ENCODE results near the gene ARHGAP23. TPM values are rescaled to one million over a fixed set of nuclear protein-coding genes. Genes with fewer than 3 reads are reported as not detected.

ARHGAP23 gene
- total RNA-seq, 1 experiment from 2014 or later, result 83.5 TPM

DNA sequence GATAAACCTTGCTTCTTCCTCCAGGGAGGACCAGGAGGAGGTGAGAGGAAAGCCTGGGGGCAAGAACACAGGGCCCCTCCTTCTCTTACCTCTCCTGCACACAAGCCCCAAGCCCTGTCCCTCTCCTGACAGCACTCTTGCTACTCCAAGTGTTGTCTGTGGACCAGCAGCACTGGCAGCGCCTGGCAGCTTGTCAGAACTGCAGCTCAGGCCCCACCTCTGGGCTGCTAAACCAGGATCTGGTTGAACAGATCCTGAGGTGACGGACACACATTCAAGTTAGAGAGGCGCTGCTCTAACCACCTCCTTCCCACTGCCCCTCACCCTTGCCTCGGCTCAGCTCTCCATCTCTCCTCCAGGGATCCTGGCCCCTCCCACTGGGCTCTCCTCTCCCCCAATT lies 121.0 kb downstream of the ARHGAP23 start:
- TF ChIP-seq, protein P1, sequence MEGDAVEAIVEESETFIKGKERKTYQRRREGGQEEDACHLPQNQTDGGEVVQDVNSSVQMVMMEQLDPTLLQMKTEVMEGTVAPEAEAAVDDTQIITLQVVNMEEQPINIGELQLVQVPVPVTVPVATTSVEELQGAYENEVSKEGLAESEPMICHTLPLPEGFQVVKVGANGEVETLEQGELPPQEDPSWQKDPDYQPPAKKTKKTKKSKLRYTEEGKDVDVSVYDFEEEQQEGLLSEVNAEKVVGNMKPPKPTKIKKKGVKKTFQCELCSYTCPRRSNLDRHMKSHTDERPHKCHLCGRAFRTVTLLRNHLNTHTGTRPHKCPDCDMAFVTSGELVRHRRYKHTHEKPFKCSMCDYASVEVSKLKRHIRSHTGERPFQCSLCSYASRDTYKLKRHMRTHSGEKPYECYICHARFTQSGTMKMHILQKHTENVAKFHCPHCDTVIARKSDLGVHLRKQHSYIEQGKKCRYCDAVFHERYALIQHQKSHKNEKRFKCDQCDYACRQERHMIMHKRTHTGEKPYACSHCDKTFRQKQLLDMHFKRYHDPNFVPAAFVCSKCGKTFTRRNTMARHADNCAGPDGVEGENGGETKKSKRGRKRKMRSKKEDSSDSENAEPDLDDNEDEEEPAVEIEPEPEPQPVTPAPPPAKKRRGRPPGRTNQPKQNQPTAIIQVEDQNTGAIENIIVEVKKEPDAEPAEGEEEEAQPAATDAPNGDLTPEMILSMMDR (IDR thresholded peaks at IDR 0.05; ENCODE audit: insufficient read depth in 1 of 2, low read depth in 1 of 2, low read length in 1 of 2, severe bottlenecking in 1 of 2, unreplicated experiment in 1 of 2), result no peak
- Histone ChIP-seq H3K36me3 (ENCODE audit: control insufficient read depth, insufficient read depth, low read length) (no peaks in the 10 kb centered on the region; the same call in 1 of the 2 replicates), H3K9me3 (no peaks in the 10 kb centered on the region), H3K27me3 (replicated peaks; ENCODE audit: control insufficient read depth, insufficient read depth, low read length) (no peaks in the 10 kb centered on the region), H3K4me1 (no peaks in the 10 kb centered on the region), H3K4me3 (ENCODE audit: low read depth, low read length) (no peak overlapping the region)
- Mint-ChIP-seq H3K9me3 (ENCODE audit: unreplicated experiment) (no peaks in the 10 kb centered on the region), H3K27me3 (ENCODE audit: insufficient read depth, unreplicated experiment) (no peaks in the 10 kb centered on the region), H3K4me1 (ENCODE audit: low read depth, unreplicated experiment) (no peaks in the 10 kb centered on the region), H3K36me3 (ENCODE audit: insufficient read depth, unreplicated experiment) (peaks cover 20% of the 10 kb centered on the region), H3K4me3 (ENCODE audit: unreplicated experiment) (no peak overlapping the region), H3K27ac (ENCODE audit: unreplicated experiment) (no peak overlapping the region)
- no peak for DNase-seq
- ChIA-PET POLR2A (no interaction called here), CTCF (interaction anchor here (0.7 to 1.2 kb wide), 2 partner anchors 9 to 50 kb away, joined by 3 read pairs; no protein-coding TSS in a partner anchor)
- intact Hi-C loops (cut with micrococcal nuclease; ENCODE audit: unreplicated experiment), result no loop called here
- no TSS peak for BruUV-seq (replicated peaks)

DNA sequence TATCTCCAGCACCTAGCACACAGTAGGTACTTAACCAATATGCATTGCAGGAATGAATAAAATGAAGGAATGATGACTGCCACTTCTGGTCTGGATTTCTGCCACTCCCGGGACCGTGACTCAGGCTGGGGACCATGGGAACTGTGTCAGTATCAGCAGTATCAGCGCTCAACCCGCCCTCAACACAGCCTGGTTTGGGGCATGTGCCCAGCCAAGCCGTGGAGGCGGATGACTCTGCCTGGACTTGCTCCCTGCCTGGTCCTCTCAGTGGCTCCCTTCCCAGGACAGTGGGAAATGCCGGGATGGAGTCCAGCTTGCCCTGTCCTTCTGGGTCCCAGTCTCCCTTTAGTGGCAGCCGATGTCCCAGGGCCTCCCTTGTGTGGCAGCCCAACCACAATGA lies 122.4 kb downstream of the ARHGAP23 start:
- CTCF ChIA-PET, result no interaction called here
- H3K9me3 ChIP-seq, result no peaks in the 10 kb centered on the region
- Mint-ChIP-seq H3K27me3 (ENCODE audit: insufficient read depth, unreplicated experiment) (no peaks in the 10 kb centered on the region), H3K27ac (ENCODE audit: unreplicated experiment) (no peak overlapping the region), H3K9me3 (ENCODE audit: unreplicated experiment) (no peaks in the 10 kb centered on the region), H3K4me1 (ENCODE audit: low read depth, unreplicated experiment) (no peaks in the 10 kb centered on the region), H3K4me3 (ENCODE audit: unreplicated experiment) (no peak overlapping the region), H3K36me3 (ENCODE audit: insufficient read depth, unreplicated experiment) (peaks cover 20% of the 10 kb centered on the region)
- no peaks in the 10 kb centered on the region for H3K4me1 ChIP-seq
- DNase-seq, result no peak
- no peak overlapping the region for H3K4me3 ChIP-seq (ENCODE audit: low read depth, low read length)
- no TSS peak for BruUV-seq (replicated peaks)
- intact Hi-C loops (cut with micrococcal nuclease; ENCODE audit: unreplicated experiment), result no loop called here
- POLR2A ChIA-PET, result no interaction called here
- TF ChIP-seq, protein P1 (IDR thresholded peaks at IDR 0.05; ENCODE audit: insufficient read depth in 1 of 2, low read depth in 1 of 2, low read length in 1 of 2, severe bottlenecking in 1 of 2, unreplicated experiment in 1 of 2), result no peak
- H3K36me3 ChIP-seq (ENCODE audit: control insufficient read depth, insufficient read depth, low read length), result no peaks in the 10 kb centered on the region; the same call in 1 of the 2 replicates
- no peaks in the 10 kb centered on the region for H3K27me3 ChIP-seq (replicated peaks; ENCODE audit: control insufficient read depth, insufficient read depth, low read length)

- no peak overlapping the region for H3K4me3 ChIP-seq (ENCODE audit: low read depth, low read length)
- H3K27ac Mint-ChIP-seq (ENCODE audit: unreplicated experiment), result no peak overlapping the region
- H3K36me3 ChIP-seq (ENCODE audit: control insufficient read depth, insufficient read depth, low read length), result no peaks in the 10 kb centered on the region; the same call in 1 of the 2 replicates
- H3K27me3 ChIP-seq (replicated peaks; ENCODE audit: control insufficient read depth, insufficient read depth, low read length), result no peaks in the 10 kb centered on the region
- H3K9me3 ChIP-seq, result no peaks in the 10 kb centered on the region
- BruUV-seq (replicated peaks), result no TSS peak
- DNase-seq, result no peak
- peaks cover 20% of the 10 kb centered on the region for H3K36me3 Mint-ChIP-seq (ENCODE audit: insufficient read depth, unreplicated experiment)
- H3K4me1 ChIP-seq, result no peaks in the 10 kb centered on the region
- H3K4me3 Mint-ChIP-seq (ENCODE audit: unreplicated experiment), result no peak overlapping the region
- no peaks in the 10 kb centered on the region for H3K4me1 Mint-ChIP-seq (ENCODE audit: low read depth, unreplicated experiment)
- no peaks in the 10 kb centered on the region for H3K27me3 Mint-ChIP-seq (ENCODE audit: insufficient read depth, unreplicated experiment)
- CTCF ChIA-PET, result interaction anchor here (1.1 kb wide), 1 partner anchor 33 kb away, joined by 3 read pairs; no protein-coding TSS in a partner anchor
- intact Hi-C loops (cut with micrococcal nuclease; ENCODE audit: unreplicated experiment), result no loop called here
- POLR2A ChIA-PET, result no interaction called here
- no peaks in the 10 kb centered on the region for H3K9me3 Mint-ChIP-seq (ENCODE audit: unreplicated experiment)
- TF ChIP-seq, protein P1 (IDR thresholded peaks at IDR 0.05; ENCODE audit: insufficient read depth in 1 of 2, low read depth in 1 of 2, low read length in 1 of 2, severe bottlenecking in 1 of 2, unreplicated experiment in 1 of 2), result no peak
Measured at GRCh38 chr17:38551121-38551520, 122.9 kb downstream of the ARHGAP23 start.
